ENCODE results near the gene ARID4B. TPM values are rescaled to one million over a fixed set of nuclear protein-coding genes. Genes with fewer than 3 reads are reported as not detected.

The ARID4B gene
- total RNA-seq, 1 experiment from 2014 or later, result 34.0 TPM

- Histone ChIP-seq H3K23ac (ENCODE audit: insufficient read length, low read depth, low read length) (no peak overlapping the region), H3K79me2 (ENCODE audit: insufficient read depth, low read length) (no peaks in the 10 kb centered on the region), H4K20me1 (ENCODE audit: control insufficient read depth, insufficient read depth, insufficient read length) (no peaks in the 10 kb centered on the region), H3K27ac (ENCODE audit: insufficient read length, low read depth, low read length) (no peak overlapping the region), H4K8ac (replicated peaks; ENCODE audit: insufficient read length, low read depth, low read length) (no peak overlapping the region), H3T11ph (ENCODE audit: low read length) (no peak overlapping the region), H3K14ac (ENCODE audit: insufficient read depth, low read length) (no peak overlapping the region), H2BK20ac (ENCODE audit: low read depth, low read length, poor library complexity, severe bottlenecking) (no peak overlapping the region), H4K5ac (ENCODE audit: insufficient read length, low read depth, low read length) (no peak overlapping the region), H2AFZ (ENCODE audit: low read length) (no peak overlapping the region), H3K79me1 (ENCODE audit: insufficient read depth, low read depth, low read length, poor library complexity, severe bottlenecking) (no peaks in the 10 kb centered on the region), H2AK5ac (ENCODE audit: insufficient read length, low read length) (no peak overlapping the region), H3K4ac (ENCODE audit: low read depth, low read length) (no peak overlapping the region), H2BK15ac (ENCODE audit: low read depth, low read length) (no peak overlapping the region), H3K9me3 (ENCODE audit: control insufficient read depth, low read depth, low read length) (no peaks in the 10 kb centered on the region), H3K4me2 (ENCODE audit: insufficient read depth, insufficient read length, low read length) (no peak overlapping the region), H2BK12ac (ENCODE audit: insufficient read length, low read depth, low read length) (no peak overlapping the region), H4K91ac (ENCODE audit: insufficient read length, low read depth, low read length) (no peak overlapping the region), H3K4me1 (ENCODE audit: insufficient read depth, low read length) (no peaks in the 10 kb centered on the region), H3K27me3 (ENCODE audit: insufficient read depth, low read length) (no peaks in the 10 kb centered on the region), H2BK120ac (ENCODE audit: low read depth, low read length, poor library complexity, severe bottlenecking) (no peak overlapping the region), H3K56ac (ENCODE audit: insufficient read length, low read depth, low read length) (no peak overlapping the region), H3K23me2 (ENCODE audit: insufficient read length, low read depth, low read length, poor library complexity, severe bottlenecking) (no peaks in the 10 kb centered on the region), H3K18ac (ENCODE audit: insufficient read length, low read depth, low read length) (no peak overlapping the region), H3K9ac (ENCODE audit: extremely low read depth, insufficient read length, low read length) (no peak overlapping the region), H2BK5ac (ENCODE audit: insufficient read length, low read length) (no peak overlapping the region)
- no peak for DNase-seq
- H3K27me3 Mint-ChIP-seq (ENCODE audit: low read depth), result no peaks in the 10 kb centered on the region
- H3K4me1 Mint-ChIP-seq, result no peaks in the 10 kb centered on the region; a peak in 1 of 4 replicates
- no peaks in the 10 kb centered on the region for H3K9me3 Mint-ChIP-seq
- no peak for TF ChIP-seq CTCF (conservative IDR thresholded peaks at IDR 0.05)
- WGBS (ENCODE audit: extremely low coverage, insufficient read length, low lambda C conversion rate), result no CpG with 5 or more reads among the region's 3 CpGs
- no peak overlapping the region for H3K4me3 Mint-ChIP-seq
- peaks cover 0 to 5% (median 0%) of the 10 kb centered on the region in 3 experiments; a peak in 1 of 7 replicates for H3K36me3 Mint-ChIP-seq (ENCODE audit: insufficient read depth in 1 of 3, low read depth in 3 of 3)
- no peak overlapping the region for H3K27ac Mint-ChIP-seq
These were observed 23.5 kb upstream of the ARID4B start for GRCh38 chr1:235351441-235351840.

Data from H9 (cell line).